PFSK-1 (cell line): ENCODE data around the gene EPN1.

Experiments used
- FOXP2 ChIP-seq: optimal IDR thresholded peaks from 2 replicates; pipeline ENCODE3; 2011; ENCODE audit warnings: borderline replicate concordance, control low read depth, inconsistent platforms; ENCODE audit not compliant: insufficient read depth; ENCODE audit errors: extremely low read length, extremely low read depth
- POLR2AphosphoS5 ChIP-seq: IDR thresholded peaks from 2 replicates; pipeline ENCODE4 v1.6.1; 2012; ENCODE audit warnings: low read depth, mild to moderate bottlenecking, control low read depth, low read length, moderate library complexity
- SIN3A ChIP-seq: IDR thresholded peaks from 2 replicates; pipeline ENCODE4 v1.6.1; 2012; ENCODE audit warnings: mild to moderate bottlenecking, low read length, moderate library complexity, borderline replicate concordance; ENCODE audit not compliant: insufficient read depth
- TAF1 ChIP-seq: IDR thresholded peaks from 2 replicates; pipeline ENCODE4 v1.6.1; 2012; ENCODE audit warnings: low read length, control low read depth, borderline replicate concordance; ENCODE audit not compliant: insufficient read depth
- TF ChIP-seq, protein P1 (sequence below), 2 experiments: IDR thresholded peaks; 2 replicates each; pipeline versions ENCODE4 v1.6.1 to v1.8.0; 2011 to 2012; ENCODE audit warnings: low read depth in 2 of 2, low read length in 2 of 2, control low read depth in 1 of 2, inconsistent platforms in 1 of 2, mild to moderate bottlenecking in 1 of 2, moderate library complexity in 1 of 2; ENCODE audit not compliant: insufficient read depth in 1 of 2

Gene EPN1

GRCh38 chr19:55675661-55676354 lies 782 bp downstream of the EPN1 start:
- TF ChIP-seq, protein P1, sequence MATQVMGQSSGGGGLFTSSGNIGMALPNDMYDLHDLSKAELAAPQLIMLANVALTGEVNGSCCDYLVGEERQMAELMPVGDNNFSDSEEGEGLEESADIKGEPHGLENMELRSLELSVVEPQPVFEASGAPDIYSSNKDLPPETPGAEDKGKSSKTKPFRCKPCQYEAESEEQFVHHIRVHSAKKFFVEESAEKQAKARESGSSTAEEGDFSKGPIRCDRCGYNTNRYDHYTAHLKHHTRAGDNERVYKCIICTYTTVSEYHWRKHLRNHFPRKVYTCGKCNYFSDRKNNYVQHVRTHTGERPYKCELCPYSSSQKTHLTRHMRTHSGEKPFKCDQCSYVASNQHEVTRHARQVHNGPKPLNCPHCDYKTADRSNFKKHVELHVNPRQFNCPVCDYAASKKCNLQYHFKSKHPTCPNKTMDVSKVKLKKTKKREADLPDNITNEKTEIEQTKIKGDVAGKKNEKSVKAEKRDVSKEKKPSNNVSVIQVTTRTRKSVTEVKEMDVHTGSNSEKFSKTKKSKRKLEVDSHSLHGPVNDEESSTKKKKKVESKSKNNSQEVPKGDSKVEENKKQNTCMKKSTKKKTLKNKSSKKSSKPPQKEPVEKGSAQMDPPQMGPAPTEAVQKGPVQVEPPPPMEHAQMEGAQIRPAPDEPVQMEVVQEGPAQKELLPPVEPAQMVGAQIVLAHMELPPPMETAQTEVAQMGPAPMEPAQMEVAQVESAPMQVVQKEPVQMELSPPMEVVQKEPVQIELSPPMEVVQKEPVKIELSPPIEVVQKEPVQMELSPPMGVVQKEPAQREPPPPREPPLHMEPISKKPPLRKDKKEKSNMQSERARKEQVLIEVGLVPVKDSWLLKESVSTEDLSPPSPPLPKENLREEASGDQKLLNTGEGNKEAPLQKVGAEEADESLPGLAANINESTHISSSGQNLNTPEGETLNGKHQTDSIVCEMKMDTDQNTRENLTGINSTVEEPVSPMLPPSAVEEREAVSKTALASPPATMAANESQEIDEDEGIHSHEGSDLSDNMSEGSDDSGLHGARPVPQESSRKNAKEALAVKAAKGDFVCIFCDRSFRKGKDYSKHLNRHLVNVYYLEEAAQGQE (IDR thresholded peaks at IDR 0.05; ENCODE audit: insufficient read depth in 1 of 2, low read depth in 2 of 2, low read length in 2 of 2), result no peak
- 0 out of 2 replicates have a peak, but pooled peaks have one; percentile 27 for TF ChIP-seq SIN3A

DNA sequence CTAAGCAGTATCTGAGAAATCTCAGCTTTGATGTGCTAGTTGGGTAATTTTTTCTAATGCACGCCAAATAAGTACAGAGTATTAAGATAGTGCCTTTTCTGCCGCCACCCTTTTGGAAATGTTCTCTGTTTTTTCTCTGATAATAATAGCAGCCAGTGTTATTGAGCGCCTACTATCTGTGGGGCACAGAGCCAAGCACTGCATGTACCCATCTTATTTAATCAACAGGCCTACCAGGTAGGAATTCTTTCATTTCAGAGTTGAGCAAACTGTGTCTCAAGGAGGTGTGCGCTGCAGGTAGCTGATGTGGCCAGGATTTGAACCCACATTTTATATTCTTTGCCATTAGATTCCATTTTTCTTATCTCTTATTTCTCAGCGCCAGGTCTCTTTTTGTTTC lies 1.4 kb downstream of the EPN1 start:
- TF ChIP-seq POLR2AphosphoS5 (no peak), FOXP2 (no peak)

- no peak for TF ChIP-seq FOXP2
Measured at GRCh38 chr19:55676889-55677505, 2.0 kb downstream of the EPN1 start.

GRCh38 chr19:55677572-55678028 lies 2.6 kb downstream of the EPN1 start:
- no peak for TF ChIP-seq TAF1

- TF ChIP-seq TAF1 (no peak), POLR2AphosphoS5 (no peak), FOXP2 (no peak), SIN3A (no peak)
- TF ChIP-seq, protein P1 (IDR thresholded peaks at IDR 0.05; ENCODE audit: insufficient read depth in 1 of 2, low read depth in 2 of 2, low read length in 2 of 2), result no peak
Measured at GRCh38 chr19:55678121-55678671, 3.2 kb downstream of the EPN1 start.

GRCh38 chr19:55679343-55680257 lies 4.6 kb downstream of the EPN1 start:
- no peak for TF ChIP-seq FOXP2
- TF ChIP-seq TAF1, result no peak
- TF ChIP-seq, protein P1 (IDR thresholded peaks at IDR 0.05; ENCODE audit: insufficient read depth in 1 of 2, low read depth in 2 of 2, low read length in 2 of 2), result no peak
- no peak for TF ChIP-seq POLR2AphosphoS5
- TF ChIP-seq SIN3A, result no peak
